HG03064 (cell line): Measurements from ENCODE around the gene TIMM10B.
"Not testable (repeated sequence)": the region's sequence is repeated elsewhere in the genome, so short reads cannot be mapped to it uniquely, and the experiment has no call there.

Experiments used
- ATAC-seq: cut with Tn5 transposase; IDR thresholded peaks from one replicate; pipeline ENCODE4 v1.9.1; 2021; ENCODE audit warnings: low read depth; ENCODE audit not compliant: unreplicated experiment

TIMM10B gene

GRCh38 chr11:6504166-6504565 is 22.9 kb downstream of the TIMM10B start:
- no peak for ATAC-seq

GRCh38 chr11:6505577-6506240 is 24.4 kb downstream of the TIMM10B start:
- no peak for ATAC-seq

- no peak for ATAC-seq
Observed at GRCh38 chr11:6516865-6517264, 35.6 kb downstream of the TIMM10B start.

GRCh38 chr11:6520265-6520664 is 39.0 kb downstream of the TIMM10B start:
- ATAC-seq: no peak

- not testable (repeated sequence) for ATAC-seq
Observed at GRCh38 chr11:6521946-6522345, 40.6 kb downstream of the TIMM10B start.

GRCh38 chr11:6523253-6523652 is 42.0 kb downstream of the TIMM10B start:
- ATAC-seq: no peak

GRCh38 chr11:6526411-6527135 is 45.3 kb downstream of the TIMM10B start:
- peak; percentile 64 for ATAC-seq

- no peak for ATAC-seq
Observed at GRCh38 chr11:6529266-6529665, 48.0 kb downstream of the TIMM10B start.

GRCh38 chr11:6530848-6531247 is 49.5 kb downstream of the TIMM10B start:
- no peak for ATAC-seq

GRCh38 chr11:6531267-6531752 is 50.0 kb downstream of the TIMM10B start:
- ATAC-seq: no peak
